OCI-LY1 (cell line): Measurements from ENCODE around the gene GRIK3.

Experiments used
- H2AFZ ChIP-seq: fragments of 200-600 bp; sonication (generic), shearing (Covaris generic); 2 replicates; pipeline ENCODE4 v1.6.0; 2014; ENCODE audit warnings: antibody characterized with exemption, mild to moderate bottlenecking, low read length
- H3F3A ChIP-seq: fragments of 200-600 bp; sonication (generic), shearing (Covaris generic); 2 replicates; pipeline ENCODE4 v1.6.0; 2014; ENCODE audit warnings: mild to moderate bottlenecking, antibody characterized with exemption, low read length, moderate library complexity; ENCODE audit not compliant: insufficient read depth
- H3K27ac ChIP-seq: fragments of 200-600 bp; sonication (generic); 2 replicates; pipeline ENCODE4 v1.5.1; 2014; ENCODE audit warnings: low read length, mixed run types, mild to moderate bottlenecking, low read depth; ENCODE audit not compliant: poor library complexity, severe bottlenecking
- H3K27me3 ChIP-seq: fragments of 200-600 bp; sonication (generic); 2 replicates; pipeline ENCODE4 v1.6.0; 2014; ENCODE audit warnings: antibody characterized with exemption, mild to moderate bottlenecking, low read length, moderate library complexity; ENCODE audit not compliant: insufficient read depth
- H3K36me3 ChIP-seq: fragments of 200-600 bp; sonication (generic); 2 replicates; pipeline ENCODE4 v1.6.1; 2014; ENCODE audit warnings: mild to moderate bottlenecking, antibody characterized with exemption, low read length, moderate library complexity, mixed read lengths; ENCODE audit not compliant: insufficient read depth
- H3K4me1 ChIP-seq: fragments of 200-600 bp; sonication (generic); 2 replicates; pipeline ENCODE4 v1.5.1; 2014; ENCODE audit warnings: mild to moderate bottlenecking, low read length, moderate library complexity; ENCODE audit not compliant: insufficient read depth, severe bottlenecking
- H3K4me2 ChIP-seq: fragments of 200-600 bp; sonication (generic), shearing (Covaris generic); 2 replicates; pipeline ENCODE4 v1.6.1; 2014; ENCODE audit warnings: low read length
- H3K4me3 ChIP-seq: fragments of 200-600 bp; sonication (generic); 2 replicates; pipeline ENCODE4 v1.5.1; 2014; ENCODE audit warnings: low read length, low read depth, mild to moderate bottlenecking, mixed read lengths; ENCODE audit not compliant: poor library complexity, severe bottlenecking
- H3K79me2 ChIP-seq: fragments of 200-600 bp; shearing (Covaris generic); 2 replicates; pipeline ENCODE4 v1.6.1; 2016; ENCODE audit warnings: mixed run types, low read length, mixed read lengths; ENCODE audit not compliant: insufficient read depth
- H3K9ac ChIP-seq: fragments of 200-600 bp; sonication (generic), shearing (Covaris generic); 2 replicates; pipeline ENCODE4 v1.6.1; 2014; ENCODE audit warnings: mild to moderate bottlenecking, low read length, mixed read lengths
- H3K9me2 ChIP-seq: fragments of 200-600 bp; sonication (generic), shearing (Covaris generic); 2 replicates; pipeline ENCODE4 v1.6.1; 2014; ENCODE audit warnings: low read depth, mild to moderate bottlenecking, low read length, mixed read lengths
- H3K9me3 ChIP-seq: fragments of 200-600 bp; shearing (Covaris generic); 2 replicates; pipeline ENCODE4 v1.6.1; 2014; ENCODE audit warnings: low read length, mixed read lengths
- H4K20me1 ChIP-seq: fragments of 200-600 bp; sonication (generic), shearing (Covaris generic); 2 replicates; pipeline ENCODE4 v1.6.0; 2016; ENCODE audit warnings: mild to moderate bottlenecking, low read length; ENCODE audit not compliant: insufficient read depth
- EZH2 ChIP-seq: fragments of 200-600 bp; sonication (generic), shearing (Covaris generic); IDR thresholded peaks from 2 replicates; pipeline ENCODE4 v1.8.0; 2017; ENCODE audit warnings: borderline replicate concordance, mixed run types, mild to moderate bottlenecking, antibody characterized with exemption, low read length, moderate library complexity, mixed read lengths
- TF ChIP-seq, protein P1 (sequence below): fragments of 200-600 bp; sonication (generic), shearing (Covaris generic); IDR thresholded peaks from 2 replicates; pipeline ENCODE4 v1.5.1; 2017; ENCODE audit warnings: mild to moderate bottlenecking, antibody characterized with exemption, low read length, moderate library complexity, mixed read lengths

GRIK3 gene

DNA sequence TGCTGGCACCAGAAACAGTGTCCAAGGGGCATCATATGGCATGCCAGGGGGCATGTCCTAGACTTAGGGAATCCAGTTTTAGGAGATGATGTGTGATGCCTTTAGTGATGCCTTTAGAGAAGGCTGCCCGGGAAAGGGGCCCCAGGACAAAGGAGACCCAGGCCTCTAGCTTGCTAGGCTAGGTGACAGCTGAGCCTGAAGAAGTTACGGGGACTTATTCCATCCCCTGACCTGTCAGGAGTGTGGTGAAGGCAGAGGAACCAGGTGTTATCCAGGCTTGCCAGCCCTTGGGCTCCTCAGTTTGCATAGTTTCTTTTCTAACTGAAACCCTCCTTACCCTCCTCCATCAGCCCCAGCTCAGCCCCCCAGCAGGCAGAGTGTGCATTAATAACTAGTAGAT, 281.9 kb downstream of the GRIK3 start:
- H3K27me3 ChIP-seq = no peaks in the 10 kb centered on the region

DNA sequence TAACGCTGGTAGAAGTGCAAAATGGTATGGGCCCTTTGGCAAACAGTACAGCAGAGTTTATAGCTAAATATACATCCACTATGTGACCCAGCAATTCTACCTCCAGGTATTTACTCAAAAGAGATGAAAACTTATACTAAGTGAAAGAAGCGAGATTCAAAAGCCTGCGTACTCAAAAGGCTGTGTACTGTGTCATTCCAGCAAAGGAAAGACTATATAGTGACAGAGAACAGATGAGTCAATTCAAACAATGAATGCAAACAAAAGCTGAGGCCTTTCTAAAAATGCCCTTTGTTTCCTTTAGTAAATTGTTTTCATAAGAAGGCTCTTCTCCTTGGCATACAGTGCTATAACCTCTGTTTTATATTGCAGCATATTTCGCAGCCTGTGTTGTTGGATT, 282.8 kb downstream of the GRIK3 start:
- no peaks in the 10 kb centered on the region for H4K20me1 ChIP-seq
- H3K9me3 ChIP-seq = no peaks in the 10 kb centered on the region
- H3F3A ChIP-seq = no peaks in the 10 kb centered on the region
- no peaks in the 10 kb centered on the region for H3K79me2 ChIP-seq
- TF ChIP-seq, protein P1, sequence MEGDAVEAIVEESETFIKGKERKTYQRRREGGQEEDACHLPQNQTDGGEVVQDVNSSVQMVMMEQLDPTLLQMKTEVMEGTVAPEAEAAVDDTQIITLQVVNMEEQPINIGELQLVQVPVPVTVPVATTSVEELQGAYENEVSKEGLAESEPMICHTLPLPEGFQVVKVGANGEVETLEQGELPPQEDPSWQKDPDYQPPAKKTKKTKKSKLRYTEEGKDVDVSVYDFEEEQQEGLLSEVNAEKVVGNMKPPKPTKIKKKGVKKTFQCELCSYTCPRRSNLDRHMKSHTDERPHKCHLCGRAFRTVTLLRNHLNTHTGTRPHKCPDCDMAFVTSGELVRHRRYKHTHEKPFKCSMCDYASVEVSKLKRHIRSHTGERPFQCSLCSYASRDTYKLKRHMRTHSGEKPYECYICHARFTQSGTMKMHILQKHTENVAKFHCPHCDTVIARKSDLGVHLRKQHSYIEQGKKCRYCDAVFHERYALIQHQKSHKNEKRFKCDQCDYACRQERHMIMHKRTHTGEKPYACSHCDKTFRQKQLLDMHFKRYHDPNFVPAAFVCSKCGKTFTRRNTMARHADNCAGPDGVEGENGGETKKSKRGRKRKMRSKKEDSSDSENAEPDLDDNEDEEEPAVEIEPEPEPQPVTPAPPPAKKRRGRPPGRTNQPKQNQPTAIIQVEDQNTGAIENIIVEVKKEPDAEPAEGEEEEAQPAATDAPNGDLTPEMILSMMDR = no peak
- TF ChIP-seq EZH2 = no peak
- H3K4me2 ChIP-seq = no peak overlapping the region
- H3K4me3 ChIP-seq = no peak overlapping the region
- H2AFZ ChIP-seq = no peak overlapping the region
- H3K36me3 ChIP-seq = no peaks in the 10 kb centered on the region
- no peaks in the 10 kb centered on the region for H3K27me3 ChIP-seq
- H3K9me2 ChIP-seq = no peaks in the 10 kb centered on the region
- no peaks in the 10 kb centered on the region for H3K4me1 ChIP-seq
- H3K27ac ChIP-seq = no peak overlapping the region
- no peak overlapping the region for H3K9ac ChIP-seq

More for the DNA sequence above, 281.9 kb downstream of the GRIK3 start:
- Histone ChIP-seq H3K4me3 (no peak overlapping the region), H3K9ac (no peak overlapping the region), H2AFZ (no peak overlapping the region), H3K36me3 (no peaks in the 10 kb centered on the region), H3K4me1 (no peaks in the 10 kb centered on the region), H3K9me3 (no peaks in the 10 kb centered on the region), H3K27ac (no peak overlapping the region), H3K79me2 (no peaks in the 10 kb centered on the region), H3K4me2 (no peak overlapping the region), H4K20me1 (no peaks in the 10 kb centered on the region), H3F3A (no peaks in the 10 kb centered on the region), H3K9me2 (no peaks in the 10 kb centered on the region)
- TF ChIP-seq EZH2 = no peak

DNA sequence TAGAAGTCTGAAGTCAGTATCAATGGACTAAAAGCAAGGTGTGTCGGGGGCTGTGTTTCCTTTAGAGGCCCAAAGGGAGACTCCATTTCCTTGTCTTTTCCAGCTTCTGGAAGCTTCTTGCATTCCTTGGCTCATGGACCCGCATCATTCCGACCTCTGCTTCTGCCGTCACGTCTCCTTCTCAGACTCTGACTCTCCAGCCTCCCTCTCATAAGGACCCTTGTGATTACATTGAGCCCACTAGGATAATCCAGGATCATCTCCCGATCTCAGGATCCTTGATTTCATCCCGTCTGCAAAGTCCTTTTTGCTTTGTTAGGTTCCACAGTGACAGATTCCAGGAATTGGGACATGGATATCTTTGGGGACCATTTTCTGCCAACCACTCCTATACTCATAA, 285.8 kb downstream of the GRIK3 start:
- H3K4me3 ChIP-seq = no peak overlapping the region
- H3K27me3 ChIP-seq = no peaks in the 10 kb centered on the region
- H4K20me1 ChIP-seq = no peaks in the 10 kb centered on the region
- H3F3A ChIP-seq = no peaks in the 10 kb centered on the region
- H2AFZ ChIP-seq = no peak overlapping the region
- no peaks in the 10 kb centered on the region for H3K79me2 ChIP-seq
- H3K36me3 ChIP-seq = no peaks in the 10 kb centered on the region
- no peaks in the 10 kb centered on the region for H3K9me2 ChIP-seq
- no peak overlapping the region for H3K27ac ChIP-seq
- H3K4me2 ChIP-seq = no peak overlapping the region
- H3K9me3 ChIP-seq = no peaks in the 10 kb centered on the region
- no peak for TF ChIP-seq EZH2
- TF ChIP-seq, protein P1 = no peak
- no peak overlapping the region for H3K9ac ChIP-seq
- no peaks in the 10 kb centered on the region for H3K4me1 ChIP-seq
